ENCODE measurements around the gene PDE3A.

Gene PDE3A

GRCh38 chr12:20628999-20629398 is 260.7 kb downstream of the PDE3A start:
- H3K9ac ChIP-seq (ENCODE audit: low read depth, low read length) = no peak overlapping the region
- no peaks in the 10 kb centered on the region for H3K9me3 ChIP-seq (ENCODE audit: control insufficient read depth, insufficient read depth, low read length)
- no peaks in the 10 kb centered on the region for H3K36me3 ChIP-seq (ENCODE audit: control insufficient read depth, insufficient read depth, low read length)
- no peak overlapping the region for H3K4me3 ChIP-seq (ENCODE audit: low read depth, low read length)
- H3K27me3 ChIP-seq (ENCODE audit: control insufficient read depth, insufficient read depth, low read length) = no peaks in the 10 kb centered on the region
- peak overlapping the region; percentile 57 for H3K27ac ChIP-seq (ENCODE audit: low read depth, low read length)
- peaks cover 28% of the 10 kb centered on the region for H3K4me1 ChIP-seq (ENCODE audit: control insufficient read depth, insufficient read depth, low read length)

DNA sequence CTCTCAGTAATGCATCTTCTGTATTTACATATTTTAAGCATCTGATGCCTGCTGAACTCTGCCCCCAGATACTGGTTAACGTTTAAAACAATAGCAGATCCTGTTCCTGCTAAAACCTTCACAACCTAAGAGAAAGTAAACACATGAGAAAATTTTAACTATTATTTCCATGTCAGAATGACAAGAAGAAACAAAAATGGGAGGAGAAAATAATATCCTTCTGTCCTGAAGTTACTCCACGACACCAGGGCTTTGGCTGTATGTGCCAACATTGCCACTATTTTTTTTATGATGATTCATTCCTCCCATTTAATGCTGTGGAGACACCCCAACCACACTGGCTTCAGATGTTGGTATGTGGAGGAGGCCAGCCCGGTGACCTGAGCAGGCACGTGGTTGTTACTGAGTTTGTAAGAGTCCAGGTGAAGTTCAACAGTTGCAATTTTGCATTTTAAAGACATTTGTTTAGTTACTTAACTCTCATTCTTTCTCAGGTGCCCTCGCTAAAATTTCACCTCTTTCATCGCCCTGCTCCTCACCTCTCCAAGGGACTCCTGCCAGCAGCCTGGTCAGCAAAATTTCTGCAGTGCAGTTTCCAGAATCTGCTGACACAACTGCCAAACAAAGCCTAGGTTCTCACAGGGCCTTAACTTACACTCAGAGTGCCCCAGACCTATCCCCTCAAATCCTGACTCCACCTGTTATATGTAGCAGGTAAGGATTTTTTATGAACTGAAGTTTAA is 261.2 kb downstream of the PDE3A start:
- no peaks in the 10 kb centered on the region for H3K27me3 ChIP-seq (ENCODE audit: control insufficient read depth, insufficient read depth, low read length)
- H3K36me3 ChIP-seq (ENCODE audit: control insufficient read depth, insufficient read depth, low read length) = no peaks in the 10 kb centered on the region
- no peak overlapping the region for H3K4me3 ChIP-seq (ENCODE audit: low read depth, low read length)
- no peaks in the 10 kb centered on the region for H3K9me3 ChIP-seq (ENCODE audit: control insufficient read depth, insufficient read depth, low read length)
- peak overlapping the region; percentile 57 for H3K27ac ChIP-seq (ENCODE audit: low read depth, low read length)
- no peak overlapping the region for H3K9ac ChIP-seq (ENCODE audit: low read depth, low read length)
- H3K4me1 ChIP-seq (ENCODE audit: control insufficient read depth, insufficient read depth, low read length) = peaks cover 28% of the 10 kb centered on the region

DNA sequence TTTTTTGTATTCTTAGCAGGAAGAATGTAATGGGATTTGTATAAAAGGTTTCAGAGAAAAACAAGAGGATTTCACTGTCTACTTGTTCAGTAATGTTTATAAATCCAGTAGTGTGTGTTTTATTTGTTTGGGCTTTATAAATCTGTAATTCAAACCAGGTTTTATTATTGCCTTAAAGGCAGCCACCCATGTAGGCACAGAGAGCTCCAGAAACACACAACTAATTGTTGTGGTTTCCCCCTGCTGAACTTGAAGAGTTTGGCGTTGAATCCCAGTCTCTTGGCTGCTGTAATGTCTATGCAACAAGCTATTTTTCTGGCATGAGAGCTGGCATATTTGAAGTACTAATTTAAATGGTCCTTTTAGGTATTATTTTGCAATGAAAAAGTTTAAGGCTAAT is 263.4 kb downstream of the PDE3A start:
- peaks cover 25% of the 10 kb centered on the region for H3K4me1 ChIP-seq (ENCODE audit: control insufficient read depth, insufficient read depth, low read length)
- no peaks in the 10 kb centered on the region for H3K27me3 ChIP-seq (ENCODE audit: control insufficient read depth, insufficient read depth, low read length)

DNA sequence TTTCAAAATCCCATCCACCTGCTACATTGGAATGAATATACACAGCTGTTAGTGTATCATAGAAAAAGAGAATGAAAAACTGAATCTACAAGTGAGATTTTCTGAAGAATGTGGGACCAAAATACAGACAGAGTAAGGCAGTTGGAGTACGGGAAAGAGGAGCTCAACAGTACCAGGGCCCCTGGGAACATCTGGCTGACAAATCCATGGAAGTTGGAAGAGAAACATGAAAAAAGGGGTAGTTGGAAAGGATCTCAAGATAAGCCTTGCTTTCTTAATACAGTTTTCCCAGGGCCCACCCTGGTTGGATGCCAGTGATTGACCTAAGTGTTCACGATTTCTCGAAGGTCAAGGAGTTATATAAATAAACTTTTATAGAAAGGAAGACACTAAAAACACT is 272.8 kb downstream of the PDE3A start:
- no peaks in the 10 kb centered on the region for H3K9me3 ChIP-seq (ENCODE audit: control insufficient read depth, insufficient read depth, low read length)
- no peaks in the 10 kb centered on the region for H3K36me3 ChIP-seq (ENCODE audit: control insufficient read depth, insufficient read depth, low read length)
- H3K9ac ChIP-seq (ENCODE audit: low read depth, low read length) = no peak overlapping the region
- no peak overlapping the region for H3K4me3 ChIP-seq (ENCODE audit: low read depth, low read length)
- H3K4me1 ChIP-seq (ENCODE audit: control insufficient read depth, insufficient read depth, low read length) = no peaks in the 10 kb centered on the region
- H3K27me3 ChIP-seq (ENCODE audit: control insufficient read depth, insufficient read depth, low read length) = no peaks in the 10 kb centered on the region
- no peak overlapping the region for H3K27ac ChIP-seq (ENCODE audit: low read depth, low read length)

More for the DNA sequence above, 263.4 kb downstream of the PDE3A start:
- Histone ChIP-seq H3K36me3 (ENCODE audit: control insufficient read depth, insufficient read depth, low read length) (no peaks in the 10 kb centered on the region), H3K9me3 (ENCODE audit: control insufficient read depth, insufficient read depth, low read length) (no peaks in the 10 kb centered on the region), H3K4me3 (ENCODE audit: low read depth, low read length) (no peak overlapping the region), H3K9ac (ENCODE audit: low read depth, low read length) (no peak overlapping the region), H3K27ac (ENCODE audit: low read depth, low read length) (no peak overlapping the region)

- no peak overlapping the region for H3K27ac ChIP-seq (ENCODE audit: low read depth, low read length)
- no peak overlapping the region for H3K4me3 ChIP-seq (ENCODE audit: low read depth, low read length)
These were observed 275.5 kb downstream of the PDE3A start for GRCh38 chr12:20643822-20644221.

GRCh38 chr12:20646239-20646827 is 278.0 kb downstream of the PDE3A start:
- Histone ChIP-seq H3K4me1 (ENCODE audit: control insufficient read depth, insufficient read depth, low read length) (peaks cover 5% of the 10 kb centered on the region; the same call in 1 of the 2 replicates), H3K27ac (ENCODE audit: low read depth, low read length) (no peak overlapping the region), H3K9me3 (ENCODE audit: control insufficient read depth, insufficient read depth, low read length) (no peaks in the 10 kb centered on the region), H3K9ac (ENCODE audit: low read depth, low read length) (no peak overlapping the region), H3K4me3 (ENCODE audit: low read depth, low read length) (no peak overlapping the region), H3K27me3 (ENCODE audit: control insufficient read depth, insufficient read depth, low read length) (no peaks in the 10 kb centered on the region), H3K36me3 (ENCODE audit: control insufficient read depth, insufficient read depth, low read length) (no peaks in the 10 kb centered on the region)

More at GRCh38 chr12:20643822-20644221, 275.5 kb downstream of the PDE3A start:
- no peak overlapping the region for H3K9ac ChIP-seq (ENCODE audit: low read depth, low read length)
- peaks cover 5% of the 10 kb centered on the region; the same call in 1 of the 2 replicates for H3K4me1 ChIP-seq (ENCODE audit: control insufficient read depth, insufficient read depth, low read length)
- no peaks in the 10 kb centered on the region for H3K27me3 ChIP-seq (ENCODE audit: control insufficient read depth, insufficient read depth, low read length)
- no peaks in the 10 kb centered on the region for H3K36me3 ChIP-seq (ENCODE audit: control insufficient read depth, insufficient read depth, low read length)
- no peaks in the 10 kb centered on the region for H3K9me3 ChIP-seq (ENCODE audit: control insufficient read depth, insufficient read depth, low read length)

GRCh38 chr12:20653871-20654270 is 285.5 kb downstream of the PDE3A start:
- no peak overlapping the region for H3K4me3 ChIP-seq (ENCODE audit: low read depth, low read length)
- no peaks in the 10 kb centered on the region; the same call in 1 of the 2 replicates for H3K9me3 ChIP-seq (ENCODE audit: control insufficient read depth, insufficient read depth, low read length)
- H3K4me1 ChIP-seq (ENCODE audit: control insufficient read depth, insufficient read depth, low read length) = peaks cover 12% of the 10 kb centered on the region
- no peaks in the 10 kb centered on the region for H3K27me3 ChIP-seq (ENCODE audit: control insufficient read depth, insufficient read depth, low read length)
- H3K9ac ChIP-seq (ENCODE audit: low read depth, low read length) = no peak overlapping the region
- no peaks in the 10 kb centered on the region for H3K36me3 ChIP-seq (ENCODE audit: control insufficient read depth, insufficient read depth, low read length)
- no peak overlapping the region for H3K27ac ChIP-seq (ENCODE audit: low read depth, low read length)

GRCh38 chr12:20656600-20656999 is 288.3 kb downstream of the PDE3A start:
- no peak overlapping the region for H3K4me3 ChIP-seq (ENCODE audit: low read depth, low read length)
- no peaks in the 10 kb centered on the region for H3K36me3 ChIP-seq (ENCODE audit: control insufficient read depth, insufficient read depth, low read length)
- H3K27me3 ChIP-seq (ENCODE audit: control insufficient read depth, insufficient read depth, low read length) = no peaks in the 10 kb centered on the region
- H3K9ac ChIP-seq (ENCODE audit: low read depth, low read length) = no peak overlapping the region
- H3K9me3 ChIP-seq (ENCODE audit: control insufficient read depth, insufficient read depth, low read length) = peaks cover 22% of the 10 kb centered on the region
- no peak overlapping the region for H3K27ac ChIP-seq (ENCODE audit: low read depth, low read length)
- peaks cover 12% of the 10 kb centered on the region for H3K4me1 ChIP-seq (ENCODE audit: control insufficient read depth, insufficient read depth, low read length)

DNA sequence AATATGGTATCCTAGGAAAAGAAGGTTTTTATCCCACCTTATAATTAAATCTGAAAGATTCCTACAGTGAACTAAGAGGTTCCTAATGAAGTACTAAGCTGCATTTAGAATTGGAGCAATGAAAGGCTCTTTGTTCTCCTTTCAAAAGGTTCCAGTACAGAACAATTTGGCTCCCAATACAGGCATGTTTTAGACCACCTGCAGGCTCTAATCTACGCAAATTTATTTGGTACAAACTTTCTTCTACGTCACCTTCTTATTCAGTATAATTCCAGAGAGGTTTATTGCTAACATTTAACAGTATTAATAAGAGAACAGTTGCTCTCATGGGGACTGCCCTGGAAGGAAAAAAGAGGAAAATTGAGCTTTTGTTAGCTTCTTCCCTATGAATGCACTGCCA is 289.2 kb downstream of the PDE3A start:
- H3K27ac ChIP-seq (ENCODE audit: low read depth, low read length) = no peak overlapping the region
- H3K4me1 ChIP-seq (ENCODE audit: control insufficient read depth, insufficient read depth, low read length) = peaks cover 12% of the 10 kb centered on the region
- H3K4me3 ChIP-seq (ENCODE audit: low read depth, low read length) = no peak overlapping the region
- H3K9me3 ChIP-seq (ENCODE audit: control insufficient read depth, insufficient read depth, low read length) = peaks cover 29% of the 10 kb centered on the region
- H3K27me3 ChIP-seq (ENCODE audit: control insufficient read depth, insufficient read depth, low read length) = no peaks in the 10 kb centered on the region
- H3K9ac ChIP-seq (ENCODE audit: low read depth, low read length) = no peak overlapping the region
- no peaks in the 10 kb centered on the region for H3K36me3 ChIP-seq (ENCODE audit: control insufficient read depth, insufficient read depth, low read length)

GRCh38 chr12:20681334-20681733 is 313.0 kb downstream of the PDE3A start:
- H3K9me3 ChIP-seq (ENCODE audit: control insufficient read depth, insufficient read depth, low read length) = no peaks in the 10 kb centered on the region
- H3K27me3 ChIP-seq (ENCODE audit: control insufficient read depth, insufficient read depth, low read length) = no peaks in the 10 kb centered on the region
- H3K27ac ChIP-seq (ENCODE audit: low read depth, low read length) = no peak overlapping the region
- H3K4me3 ChIP-seq (ENCODE audit: low read depth, low read length) = no peak overlapping the region
- no peaks in the 10 kb centered on the region for H3K4me1 ChIP-seq (ENCODE audit: control insufficient read depth, insufficient read depth, low read length)
- H3K36me3 ChIP-seq (ENCODE audit: control insufficient read depth, insufficient read depth, low read length) = no peaks in the 10 kb centered on the region
- H3K9ac ChIP-seq (ENCODE audit: low read depth, low read length) = no peak overlapping the region

DNA sequence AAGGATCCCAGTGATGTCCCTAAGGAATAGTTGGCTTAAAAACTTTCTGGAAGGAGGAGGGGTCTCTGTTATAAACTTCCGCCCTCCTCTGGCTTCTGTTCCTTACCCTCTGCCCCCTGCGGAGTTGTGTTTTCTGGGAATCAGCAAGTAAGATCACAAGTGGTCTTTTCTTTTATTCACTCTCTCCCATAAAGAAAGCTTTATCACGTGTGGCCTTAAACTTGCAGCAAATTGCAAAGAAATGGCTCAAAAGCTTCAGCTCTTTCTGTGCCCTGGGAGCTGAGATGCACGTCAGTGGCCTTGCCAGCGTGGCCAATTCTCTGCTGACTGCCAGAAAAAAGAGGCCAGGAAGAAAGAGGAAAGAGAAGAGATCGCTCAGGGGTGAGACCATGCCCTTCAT is 326.9 kb downstream of the PDE3A start, which contains the start of gene SLCO1C1:
Gene SLCO1C1, plus strand, starts transcription at position 101 of the 400 bp plus-strand sequence. CDS start 4,245 bp downstream, outside the sequence.
- Histone ChIP-seq H3K4me1 (ENCODE audit: control insufficient read depth, insufficient read depth, low read length) (peaks cover 26% of the 10 kb centered on the region), H3K4me3 (ENCODE audit: low read depth, low read length) (0 out of 2 replicates have a peak within 1 kb of the TSS, but pooled peaks have one; percentile 23), H3K27me3 (ENCODE audit: control insufficient read depth, insufficient read depth, low read length) (no peaks in the 10 kb centered on the region), H3K9ac (ENCODE audit: low read depth, low read length) (peak within 1 kb of the TSS; percentile 29; the same call in 1 of the 2 replicates), H3K27ac (ENCODE audit: low read depth, low read length) (peak within 1 kb of the TSS; percentile 25), H3K36me3 (ENCODE audit: control insufficient read depth, insufficient read depth, low read length) (no peaks in the 10 kb centered on the region), H3K9me3 (ENCODE audit: control insufficient read depth, insufficient read depth, low read length) (no peaks in the 10 kb centered on the region)

Data from HUES48 (cell line).